HepG2 (cell line): ENCODE measurements around the gene PATL1. TPM values are rescaled to one million over a fixed set of nuclear protein-coding genes. Genes with fewer than 3 reads are reported as not detected.
A peak's percentile ranks its signal among the peaks of the same experiment; 100 is the strongest.

Experiments used
- KLF13 ChIP-seq: sonication (generic); formaldehyde crosslinking; IDR thresholded peaks from 2 replicates; pipeline ENCODE4 v1.4.0; 2020; ENCODE audit warnings: mild to moderate bottlenecking, missing genetic modification reagents
- MTA1 ChIP-seq: sonication (generic); formaldehyde crosslinking; IDR thresholded peaks from 2 replicates; pipeline ENCODE4 v1.4.0; 2020; ENCODE audit warnings: missing genetic modification reagents, mild to moderate bottlenecking, borderline replicate concordance
- NFYC ChIP-seq: IDR thresholded peaks from 2 replicates; pipeline ENCODE4 v1.6.1; 2016; ENCODE audit warnings: missing genetic modification reagents, missing compliant biosample characterization
- polyA plus RNA-seq, 8 experiments: library from polyadenylated mRNA; depleted of rRNA in 3 of 8; stranded (reverse) in 7 of 8; unstranded in 1 of 8; fragments of >200 nt; fragmentation: Illumina TruSeq in 4 of 8; extraction: Trizol in 4 of 8; gene quantifications; 2 replicates each; pipeline versions ENCODE4 v1.2.1 to v1.2.3, GENCODE V29; 2011 to 2016; ENCODE audit warnings: low read depth in 4 of 8, missing spikeins in 1 of 8, mixed read lengths in 1 of 8; ENCODE audit not compliant: insufficient read depth in 1 of 8
- total RNA-seq, 5 experiments: library from RNA; depleted of rRNA; stranded (reverse); fragments of >200 nt; fragmentation: Illumina TruSeq; extraction: Trizol; gene quantifications; 2 replicates each; pipeline ENCODE4 v1.2.3, GENCODE V29; 2016; ENCODE audit warnings: low read depth in 1 of 5
- TF ChIP-seq, protein P1 (sequence below), 2 experiments: fragments of 450-650 bp in 1 of 2; sonication (generic) in 1 of 2; formaldehyde crosslinking in 1 of 2; IDR thresholded peaks; 2 replicates each; pipeline versions ENCODE4 v1.6.1 to v1.8.0; 2016 to 2022; ENCODE audit warnings: antibody characterized with exemption in 1 of 2, mild to moderate bottlenecking in 1 of 2, missing genetic modification reagents in 1 of 2
- TF ChIP-seq, protein P2 (sequence below), 2 experiments: IDR thresholded peaks; 2 replicates each; pipeline ENCODE4 v1.6.1; 2011 to 2012; ENCODE audit warnings: low read length in 2 of 2, borderline replicate concordance in 1 of 2, low read depth in 1 of 2, mild to moderate bottlenecking in 1 of 2, moderate library complexity in 1 of 2

The PATL1 gene
- total and polyA plus RNA-seq, 2 of the 13 experiments (the other 11 are each of a cell fraction or from before 2014, with no cell fraction given), result 12.9 to 26.8 TPM

DNA sequence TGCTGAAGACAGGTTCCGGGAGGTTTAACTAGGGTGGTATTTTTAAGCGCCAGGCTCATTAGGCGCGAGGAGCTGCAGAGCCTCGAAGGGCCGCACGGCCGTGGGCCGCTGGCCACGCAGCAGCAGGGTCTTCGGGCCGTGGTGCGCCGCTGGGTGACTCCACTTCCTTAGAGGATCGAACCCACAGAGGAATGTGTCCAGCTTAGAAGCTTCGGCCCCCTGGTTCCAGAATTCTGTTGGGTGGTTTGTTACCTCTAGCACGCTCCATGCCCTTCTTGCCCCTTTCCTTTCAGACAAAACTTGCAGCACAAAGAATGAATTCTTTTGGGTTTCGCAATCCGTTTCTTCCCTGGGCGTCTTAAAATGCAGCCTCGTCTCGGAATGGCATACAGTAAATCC is 773 bp upstream of the PATL1 start (continued):
- TF ChIP-seq, protein P1, sequence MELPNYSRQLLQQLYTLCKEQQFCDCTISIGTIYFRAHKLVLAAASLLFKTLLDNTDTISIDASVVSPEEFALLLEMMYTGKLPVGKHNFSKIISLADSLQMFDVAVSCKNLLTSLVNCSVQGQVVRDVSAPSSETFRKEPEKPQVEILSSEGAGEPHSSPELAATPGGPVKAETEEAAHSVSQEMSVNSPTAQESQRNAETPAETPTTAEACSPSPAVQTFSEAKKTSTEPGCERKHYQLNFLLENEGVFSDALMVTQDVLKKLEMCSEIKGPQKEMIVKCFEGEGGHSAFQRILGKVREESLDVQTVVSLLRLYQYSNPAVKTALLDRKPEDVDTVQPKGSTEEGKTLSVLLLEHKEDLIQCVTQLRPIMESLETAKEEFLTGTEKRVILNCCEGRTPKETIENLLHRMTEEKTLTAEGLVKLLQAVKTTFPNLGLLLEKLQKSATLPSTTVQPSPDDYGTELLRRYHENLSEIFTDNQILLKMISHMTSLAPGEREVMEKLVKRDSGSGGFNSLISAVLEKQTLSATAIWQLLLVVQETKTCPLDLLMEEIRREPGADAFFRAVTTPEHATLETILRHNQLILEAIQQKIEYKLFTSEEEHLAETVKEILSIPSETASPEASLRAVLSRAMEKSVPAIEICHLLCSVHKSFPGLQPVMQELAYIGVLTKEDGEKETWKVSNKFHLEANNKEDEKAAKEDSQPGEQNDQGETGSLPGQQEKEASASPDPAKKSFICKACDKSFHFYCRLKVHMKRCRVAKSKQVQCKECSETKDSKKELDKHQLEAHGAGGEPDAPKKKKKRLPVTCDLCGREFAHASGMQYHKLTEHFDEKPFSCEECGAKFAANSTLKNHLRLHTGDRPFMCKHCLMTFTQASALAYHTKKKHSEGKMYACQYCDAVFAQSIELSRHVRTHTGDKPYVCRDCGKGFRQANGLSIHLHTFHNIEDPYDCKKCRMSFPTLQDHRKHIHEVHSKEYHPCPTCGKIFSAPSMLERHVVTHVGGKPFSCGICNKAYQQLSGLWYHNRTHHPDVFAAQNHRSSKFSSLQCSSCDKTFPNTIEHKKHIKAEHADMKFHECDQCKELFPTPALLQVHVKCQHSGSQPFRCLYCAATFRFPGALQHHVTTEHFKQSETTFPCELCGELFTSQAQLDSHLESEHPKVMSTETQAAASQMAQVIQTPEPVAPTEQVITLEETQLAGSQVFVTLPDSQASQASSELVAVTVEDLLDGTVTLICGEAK (IDR thresholded peaks at IDR 0.05), result no peak
- TF ChIP-seq, protein P1 (CRISPR knock-in tag; IDR thresholded peaks at IDR 0.05), result peak; percentile 61; the same call in 1 of the 2 replicates
- 0 out of 2 replicates have a peak, but pooled peaks have one; percentile 12 for TF ChIP-seq KLF13 (CRISPR knock-in tag)
- TF ChIP-seq, protein P2, sequence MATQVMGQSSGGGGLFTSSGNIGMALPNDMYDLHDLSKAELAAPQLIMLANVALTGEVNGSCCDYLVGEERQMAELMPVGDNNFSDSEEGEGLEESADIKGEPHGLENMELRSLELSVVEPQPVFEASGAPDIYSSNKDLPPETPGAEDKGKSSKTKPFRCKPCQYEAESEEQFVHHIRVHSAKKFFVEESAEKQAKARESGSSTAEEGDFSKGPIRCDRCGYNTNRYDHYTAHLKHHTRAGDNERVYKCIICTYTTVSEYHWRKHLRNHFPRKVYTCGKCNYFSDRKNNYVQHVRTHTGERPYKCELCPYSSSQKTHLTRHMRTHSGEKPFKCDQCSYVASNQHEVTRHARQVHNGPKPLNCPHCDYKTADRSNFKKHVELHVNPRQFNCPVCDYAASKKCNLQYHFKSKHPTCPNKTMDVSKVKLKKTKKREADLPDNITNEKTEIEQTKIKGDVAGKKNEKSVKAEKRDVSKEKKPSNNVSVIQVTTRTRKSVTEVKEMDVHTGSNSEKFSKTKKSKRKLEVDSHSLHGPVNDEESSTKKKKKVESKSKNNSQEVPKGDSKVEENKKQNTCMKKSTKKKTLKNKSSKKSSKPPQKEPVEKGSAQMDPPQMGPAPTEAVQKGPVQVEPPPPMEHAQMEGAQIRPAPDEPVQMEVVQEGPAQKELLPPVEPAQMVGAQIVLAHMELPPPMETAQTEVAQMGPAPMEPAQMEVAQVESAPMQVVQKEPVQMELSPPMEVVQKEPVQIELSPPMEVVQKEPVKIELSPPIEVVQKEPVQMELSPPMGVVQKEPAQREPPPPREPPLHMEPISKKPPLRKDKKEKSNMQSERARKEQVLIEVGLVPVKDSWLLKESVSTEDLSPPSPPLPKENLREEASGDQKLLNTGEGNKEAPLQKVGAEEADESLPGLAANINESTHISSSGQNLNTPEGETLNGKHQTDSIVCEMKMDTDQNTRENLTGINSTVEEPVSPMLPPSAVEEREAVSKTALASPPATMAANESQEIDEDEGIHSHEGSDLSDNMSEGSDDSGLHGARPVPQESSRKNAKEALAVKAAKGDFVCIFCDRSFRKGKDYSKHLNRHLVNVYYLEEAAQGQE (IDR thresholded peaks at IDR 0.05; ENCODE audit: borderline replicate concordance in 1 of 2, low read depth in 1 of 2, low read length in 2 of 2), result peak in 1 of 2 experiments; percentile 4; a peak in 1 of 4 replicates
- 0 out of 2 replicates have a peak, but pooled peaks have one; percentile 12 for TF ChIP-seq MTA1 (CRISPR knock-in tag)
- TF ChIP-seq NFYC, result peak; percentile 1; the same call in 1 of the 2 replicates
